ENCODE data around the gene PXN.
"Not testable (repeated sequence)": the region's sequence is repeated elsewhere in the genome, so short reads cannot be mapped to it uniquely, and the experiment has no call there.

Gene PXN

GRCh38 chr12:120239776-120240494, 25.6 kb downstream of the PXN start:
- DNase-seq: no peak

- no peak for DNase-seq
These were observed 26.6 kb downstream of the PXN start for GRCh38 chr12:120238839-120239445.

- DNase-seq: no peak
These were observed 27.3 kb downstream of the PXN start for GRCh38 chr12:120238217-120238616.

- DNase-seq: no peak
These were observed 28.0 kb downstream of the PXN start for GRCh38 chr12:120237360-120238171.

DNA sequence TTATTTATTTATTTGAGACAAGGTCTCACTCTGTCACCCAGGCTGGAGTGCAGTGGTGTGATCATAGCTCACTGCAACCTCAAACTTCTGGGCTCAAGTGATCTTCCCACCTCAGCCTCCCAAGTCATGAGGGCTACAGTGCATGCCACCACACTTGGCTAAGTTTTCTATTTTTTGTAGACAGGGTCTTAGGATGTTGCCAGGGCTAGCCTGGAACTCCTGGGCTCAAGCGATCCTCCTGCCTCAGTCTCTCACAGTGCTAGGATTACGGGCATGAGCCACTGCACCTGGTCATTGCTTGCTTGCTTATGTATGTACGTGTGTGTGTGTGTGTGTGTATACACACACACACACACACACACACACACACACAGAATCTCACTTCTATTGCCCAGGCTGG, 28.7 kb downstream of the PXN start:
- DNase-seq: not testable (repeated sequence)

DNA sequence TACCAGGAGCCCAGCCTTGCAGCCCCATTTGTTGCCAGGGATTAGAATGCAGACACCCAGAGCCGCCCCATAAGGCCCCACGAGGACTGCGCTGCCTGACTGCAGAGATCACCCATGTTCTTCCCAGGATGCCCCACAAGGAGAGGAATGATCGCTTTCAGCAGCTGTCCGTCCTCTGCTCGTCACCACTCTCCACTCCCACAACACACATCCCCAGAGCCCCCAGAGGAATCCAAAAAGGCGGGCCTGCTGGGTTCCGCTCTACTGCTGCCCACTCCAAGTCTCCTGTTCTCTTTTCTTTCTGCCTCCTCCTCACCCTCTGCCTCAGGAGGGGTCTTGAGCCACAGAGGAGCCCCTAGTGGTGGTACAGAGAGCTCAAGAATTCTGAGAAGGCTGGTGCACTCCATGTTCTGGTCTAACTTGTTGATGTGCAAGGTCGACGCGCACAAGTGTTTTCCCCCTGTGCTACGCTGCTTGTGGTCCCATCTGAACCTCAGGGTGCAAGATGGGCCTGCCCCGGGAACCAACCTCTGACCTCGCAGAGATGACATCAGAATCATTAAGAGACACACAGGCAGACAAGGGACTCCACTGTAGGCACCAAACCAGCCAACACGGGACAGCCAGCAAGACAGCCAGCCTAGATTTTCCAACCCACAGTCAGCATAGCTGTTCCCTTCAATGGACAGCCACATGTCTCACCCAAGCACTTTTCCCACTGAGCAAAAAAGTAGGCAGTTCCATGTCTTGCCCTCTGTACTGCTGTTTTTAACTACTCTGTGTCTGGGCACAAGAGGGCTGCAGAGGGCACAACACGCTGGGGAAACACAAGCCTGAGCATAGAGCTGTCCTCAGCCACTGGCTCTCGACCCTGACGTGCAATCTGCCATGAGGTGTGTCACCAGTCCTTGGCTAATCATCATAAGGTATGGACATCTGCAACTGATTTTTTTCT, 29.9 kb downstream of the PXN start:
- no peak for DNase-seq

- peak; percentile 90 for DNase-seq
These were observed 30.7 kb downstream of the PXN start for GRCh38 chr12:120234643-120235368.

GRCh38 chr12:120231316-120232011, 34.1 kb downstream of the PXN start:
- no peak for DNase-seq

DNA sequence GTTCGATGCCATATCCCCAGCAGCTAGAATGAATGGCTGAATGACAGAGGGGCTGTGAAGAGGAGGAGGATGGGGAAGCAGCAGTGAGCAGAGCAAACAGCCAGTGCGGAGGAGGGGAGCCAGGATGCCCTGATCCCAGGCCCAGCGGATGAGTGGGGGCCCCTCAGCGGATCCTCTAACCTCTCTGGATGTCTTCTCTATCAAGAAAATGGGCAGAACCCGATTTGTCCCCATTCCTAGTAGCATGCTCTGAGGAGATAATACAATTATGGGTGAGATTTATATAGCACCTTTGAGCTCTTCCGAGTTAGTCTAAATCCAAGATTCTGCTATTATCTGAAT, 34.6 kb downstream of the PXN start:
- DNase-seq: no peak

DNA sequence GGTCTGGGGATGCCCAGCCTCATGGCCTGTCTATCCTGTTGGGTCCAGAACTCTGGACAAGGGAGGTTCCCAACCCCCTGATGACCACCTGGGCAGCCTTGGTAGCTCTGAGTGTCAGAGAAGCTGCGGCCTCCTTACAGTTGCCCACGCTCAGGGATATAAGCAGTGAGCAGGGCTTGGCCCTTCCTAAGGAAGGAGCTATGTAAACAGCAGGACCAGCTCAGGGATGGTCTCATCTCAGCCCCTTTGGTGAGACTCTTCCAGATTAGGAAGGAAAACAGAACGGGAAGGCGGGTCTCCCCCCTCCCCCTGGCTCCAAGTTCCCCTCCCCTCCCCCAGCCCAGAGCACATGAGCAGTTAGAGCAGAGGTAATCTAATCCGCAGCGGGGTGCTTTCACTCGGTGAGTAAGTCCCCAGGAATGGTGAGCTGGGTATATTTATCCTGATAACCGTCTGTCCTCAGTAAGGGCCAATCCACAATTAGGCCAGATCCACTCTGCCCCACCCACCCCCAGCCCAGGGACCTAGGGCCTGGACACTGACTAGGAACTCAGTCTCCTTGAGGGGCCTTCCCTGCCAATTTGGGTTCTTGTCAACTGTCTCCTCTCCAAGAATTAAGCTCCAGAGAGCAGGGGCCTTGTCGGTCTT, 35.1 kb downstream of the PXN start:
- peak; percentile 77 for DNase-seq

GRCh38 chr12:120229487-120230325, 35.8 kb downstream of the PXN start:
- DNase-seq: no peak

DNA sequence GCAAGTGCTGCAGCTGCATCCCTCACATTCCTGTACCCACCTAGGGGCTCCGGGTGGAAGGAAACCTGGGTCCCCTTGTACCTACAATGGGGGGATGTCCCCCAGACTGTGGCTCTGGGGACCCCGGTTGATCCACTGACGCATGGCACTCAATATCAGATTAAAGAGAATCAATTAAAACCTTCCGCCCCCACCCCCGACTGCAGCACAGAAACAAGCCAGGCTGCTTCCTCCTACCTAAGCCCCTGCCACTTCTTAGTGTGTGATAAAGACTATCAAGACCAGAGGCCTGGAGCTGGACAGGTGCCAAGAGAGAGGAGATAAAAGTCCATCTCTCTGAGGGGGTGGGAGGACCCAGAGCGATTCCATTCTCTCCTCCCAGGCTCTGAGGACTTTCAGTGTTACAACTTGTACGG, 36.5 kb downstream of the PXN start:
- no peak for DNase-seq

DNA sequence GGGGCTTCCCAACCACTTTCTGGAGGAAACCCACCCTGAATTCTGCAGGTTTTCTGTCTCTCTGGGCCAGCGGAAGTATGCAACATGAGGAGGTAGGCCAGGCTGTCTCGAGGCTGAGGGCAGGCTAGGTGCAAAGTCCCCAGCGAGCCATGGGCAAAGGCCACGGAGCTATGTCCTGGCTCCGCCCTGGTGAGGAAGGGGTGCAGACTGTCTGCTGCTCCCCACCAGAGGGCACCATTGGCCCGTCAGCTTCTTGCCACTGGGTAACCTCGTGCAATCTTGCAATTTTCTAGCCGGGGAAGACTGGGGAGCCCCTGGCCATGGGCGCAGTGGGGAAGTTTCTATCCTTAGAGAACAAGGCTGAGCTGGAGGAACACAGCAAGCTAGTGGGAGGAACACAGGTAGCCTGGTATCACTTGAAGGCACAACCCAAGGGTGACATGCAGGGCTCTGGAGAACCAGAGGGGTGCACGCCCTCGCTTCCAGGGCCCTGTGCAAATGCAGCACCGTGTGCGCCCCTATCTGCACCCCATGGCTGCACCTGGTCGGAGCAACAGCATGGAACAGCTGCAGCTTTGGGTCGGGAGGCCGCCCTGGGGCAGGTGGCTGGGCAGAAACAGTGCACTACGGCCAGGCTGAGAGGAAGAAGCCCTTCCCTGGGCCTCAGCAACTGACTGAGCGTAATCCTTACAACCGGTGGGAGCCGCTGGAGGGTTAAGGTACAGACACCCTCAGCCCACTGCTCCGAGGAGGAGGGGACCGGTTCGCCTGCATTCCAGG, 37.0 kb downstream of the PXN start:
- DNase-seq: peak; percentile 90

- DNase-seq: no peak
These were observed 37.6 kb downstream of the PXN start for GRCh38 chr12:120228041-120228290.

DNA sequence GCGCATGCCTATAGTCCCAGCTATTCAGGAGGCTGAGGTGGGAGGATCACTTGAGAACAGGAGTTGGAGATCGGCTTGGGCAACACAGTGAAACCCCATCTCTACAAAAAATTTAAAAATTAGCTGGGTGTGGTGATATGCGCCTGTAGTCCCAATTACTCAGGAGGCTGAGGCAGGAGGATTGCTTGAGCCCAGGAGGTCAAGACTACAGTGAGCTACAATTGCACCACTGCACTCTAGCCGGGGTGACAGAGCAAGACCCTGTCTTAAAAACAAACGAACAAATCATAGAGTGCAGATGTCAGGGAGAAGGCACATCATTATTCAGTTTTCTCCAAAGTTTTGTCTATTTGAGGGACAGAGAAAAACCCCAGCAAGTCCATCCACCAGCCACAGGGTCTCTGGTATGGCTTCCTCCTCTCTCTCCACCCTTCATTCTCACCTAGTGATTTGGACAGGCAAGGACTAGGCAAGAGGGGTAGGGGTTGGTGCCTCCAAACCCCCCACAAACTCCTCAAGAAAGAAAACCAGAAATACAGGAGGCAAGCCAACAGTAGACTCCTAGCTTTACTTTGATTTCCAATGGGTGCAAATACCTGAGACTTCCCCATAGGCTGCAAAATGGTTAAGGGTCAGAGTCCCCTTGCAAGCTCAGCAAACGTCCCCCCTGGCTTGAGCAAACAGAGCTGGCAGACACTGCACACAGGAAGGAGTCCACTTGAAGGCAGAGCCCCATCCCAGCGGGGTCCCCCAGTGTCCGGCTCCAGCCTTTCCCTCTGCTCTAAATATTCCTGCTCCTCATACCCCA, 38.1 kb downstream of the PXN start:
- DNase-seq: no peak

DNA sequence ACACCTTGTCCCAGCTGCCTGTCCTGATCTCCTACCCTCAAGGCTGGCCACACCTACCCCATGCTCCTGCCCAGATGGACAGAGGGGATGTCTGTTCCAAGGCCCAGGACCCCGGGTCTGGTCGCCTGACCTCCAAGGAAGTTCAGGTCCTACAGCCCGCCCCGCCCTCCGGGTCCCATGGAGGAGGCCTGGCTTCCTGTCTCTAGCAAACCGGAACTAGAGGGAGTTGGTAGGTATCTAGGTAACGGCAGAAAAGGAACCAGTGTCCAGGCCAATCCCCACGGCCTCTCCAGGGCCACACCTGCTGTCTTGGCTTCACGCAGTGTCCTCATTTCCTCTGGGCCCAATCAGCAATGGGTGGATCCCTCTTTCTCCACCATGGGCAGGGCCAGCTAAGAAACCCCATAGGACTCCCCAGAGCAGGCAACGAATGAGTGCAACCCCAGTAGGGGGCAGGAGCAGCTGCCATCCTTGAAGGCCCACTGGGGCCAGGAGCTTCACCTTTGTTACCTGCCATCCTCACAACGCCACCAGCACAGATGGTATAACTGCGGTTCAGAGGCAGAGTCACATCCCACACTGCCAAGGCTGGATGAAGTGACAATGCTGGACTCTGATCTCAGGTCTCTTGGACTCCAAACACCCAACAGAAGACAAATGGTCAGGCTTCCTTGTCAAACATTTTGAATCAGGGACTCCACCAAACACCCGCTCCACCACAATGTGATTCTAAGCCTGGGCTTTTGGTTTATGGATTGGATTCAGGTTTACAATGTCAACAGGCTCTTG, 39.5 kb downstream of the PXN start:
- DNase-seq: no peak

GRCh38 chr12:120225200-120225558, 40.4 kb downstream of the PXN start:
- no peak for DNase-seq
